Kidney (tissue), 14 donors: ENCODE data around the gene PRR15L. TPM values are rescaled to one million over a fixed set of nuclear protein-coding genes. Genes with fewer than 3 reads are reported as not detected.
"Not testable (repeated sequence)": the region's sequence is repeated elsewhere in the genome, so short reads cannot be mapped to it uniquely, and the experiment has no call there.

Experiments used
- DNase-seq, 5 donors: peaks; one replicate each; pipeline ENCODE4 v3.0.0-alpha.2; 2013 to 2020
- FAIRE-seq: peaks from 2 replicates; lab custom pipeline; 2012; peaks lifted over from hg19 to GRCh38; lab: Jason Lieb, UNC
- H3K27ac ChIP-seq, 2 donors: one replicate each; pipeline ENCODE4 v1.7.0; 2013; ENCODE audit warnings: low read depth in 2 of 2, low read length in 2 of 2, inconsistent platforms in 1 of 2
- H3K27me3 ChIP-seq: one replicate; pipeline ENCODE4 v1.7.1; 2013; ENCODE audit warnings: low read length, inconsistent platforms; ENCODE audit not compliant: control insufficient read depth, insufficient read depth
- H3K36me3 ChIP-seq, 3 donors: one replicate each; pipeline versions ENCODE4 v1.7.0 to v1.7.1; 2013; ENCODE audit warnings: low read length in 3 of 3, control low read depth in 1 of 3, inconsistent platforms in 1 of 3; ENCODE audit not compliant: insufficient read depth in 3 of 3, control insufficient read depth in 2 of 3
- H3K4me1 ChIP-seq, 3 donors: one replicate each; pipeline versions ENCODE4 v1.7.0 to v1.7.1; 2013; ENCODE audit warnings: low read length in 3 of 3, inconsistent platforms in 1 of 3, low read depth in 1 of 3; ENCODE audit not compliant: control insufficient read depth in 2 of 3, insufficient read depth in 2 of 3
- H3K4me3 ChIP-seq, 3 donors: one replicate each; pipeline versions ENCODE4 v1.7.0 to v1.8.1; 2013; ENCODE audit warnings: low read length in 3 of 3, control low read depth in 1 of 3, inconsistent platforms in 1 of 3
- H3K9ac ChIP-seq, 3 donors: one replicate each; pipeline versions ENCODE4 v1.7.0 to v1.7.1; 2013; ENCODE audit warnings: low read length in 3 of 3, control low read depth in 1 of 3, inconsistent platforms in 1 of 3
- H3K9me3 ChIP-seq, 3 donors: one replicate each; pipeline versions ENCODE4 v1.7.0 to v1.7.1; 2013; ENCODE audit warnings: low read length in 3 of 3, control low read depth in 1 of 3, inconsistent platforms in 1 of 3; ENCODE audit not compliant: control insufficient read depth in 2 of 3, insufficient read depth in 1 of 3
- intact Hi-C: fragments of 100-400 bp; cut with DNase I; formaldehyde crosslinking; loops from one replicate; pipeline ENCODE4 v1.11.1; 2022
- polyA plus RNA-seq: library from polyadenylated mRNA; stranded (reverse); fragments of 350-450 nt; fragmentation: Illumina TruSeq; extraction: RNeasy Lipid Tissue Mini Kit (QIAGEN cat#74804); gene quantifications from one replicate; pipeline ENCODE4 v1.2.3, GENCODE V29; 2014; ENCODE audit warnings: low read depth, low replicate concordance; ENCODE audit not compliant: insufficient read depth
- total RNA-seq: library from RNA; stranded (reverse); fragmentation: NEBNext Ultra II Directional; extraction: Animal tissue kit (Norgen Biotek cat#: 25700); gene quantifications from one replicate; pipeline ENCODE4 v1.2.1, GENCODE V29; 2021
- TF ChIP-seq, protein P1 (sequence below): IDR thresholded peaks from 3 replicates; pipeline ENCODE4 v1.5.1; 2012; ENCODE audit warnings: mild to moderate bottlenecking, moderate library complexity, borderline replicate concordance; ENCODE audit not compliant: insufficient read depth; ENCODE audit errors: extremely low read depth
- donor health status: control.
- donor health status: control.
- donor health status: control.
- donor health status: control.
- donor health status: control.
- donor health status: DM: yes; HTN: yes; CAD: no.
- donor health status: Normal renal cell carcinoma (clear cell type).

PRR15L gene
- total and polyA plus RNA-seq, 2 donors from 2014 or later = 64.5 to 105 TPM

DNA sequence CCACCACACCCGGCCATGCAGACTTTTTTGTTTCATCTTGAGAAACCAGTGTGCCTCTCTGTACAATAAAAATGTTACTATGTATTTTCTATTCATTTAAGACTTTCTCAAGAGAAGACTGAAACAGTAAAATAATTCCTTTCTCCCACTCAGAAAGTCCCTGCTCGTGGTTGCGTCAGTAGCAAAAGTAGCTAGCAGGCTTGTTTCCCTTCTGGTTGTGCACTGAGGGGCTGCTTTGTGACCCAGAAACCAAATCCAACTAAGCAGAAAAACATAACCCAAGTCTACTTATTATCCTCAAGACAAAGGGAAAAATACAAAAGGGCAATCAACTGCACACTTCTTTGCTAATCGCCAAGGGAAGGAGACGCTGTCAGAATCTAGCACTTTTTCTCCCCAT, 19.7 kb downstream of the PRR15L start:
- FAIRE-seq (no peak), DNase-seq (no peak)
- no peaks in the 10 kb centered on the region for H3K36me3 ChIP-seq
- H3K27ac ChIP-seq = no peak overlapping the region
- no peaks in the 10 kb centered on the region for H3K9me3 ChIP-seq
- peaks cover 0 to 6% (median 4%) of the 10 kb centered on the region in 3 donors for H3K4me1 ChIP-seq
- no peak overlapping the region for H3K4me3 ChIP-seq
- no peaks in the 10 kb centered on the region for H3K27me3 ChIP-seq
- TF ChIP-seq, protein P1, sequence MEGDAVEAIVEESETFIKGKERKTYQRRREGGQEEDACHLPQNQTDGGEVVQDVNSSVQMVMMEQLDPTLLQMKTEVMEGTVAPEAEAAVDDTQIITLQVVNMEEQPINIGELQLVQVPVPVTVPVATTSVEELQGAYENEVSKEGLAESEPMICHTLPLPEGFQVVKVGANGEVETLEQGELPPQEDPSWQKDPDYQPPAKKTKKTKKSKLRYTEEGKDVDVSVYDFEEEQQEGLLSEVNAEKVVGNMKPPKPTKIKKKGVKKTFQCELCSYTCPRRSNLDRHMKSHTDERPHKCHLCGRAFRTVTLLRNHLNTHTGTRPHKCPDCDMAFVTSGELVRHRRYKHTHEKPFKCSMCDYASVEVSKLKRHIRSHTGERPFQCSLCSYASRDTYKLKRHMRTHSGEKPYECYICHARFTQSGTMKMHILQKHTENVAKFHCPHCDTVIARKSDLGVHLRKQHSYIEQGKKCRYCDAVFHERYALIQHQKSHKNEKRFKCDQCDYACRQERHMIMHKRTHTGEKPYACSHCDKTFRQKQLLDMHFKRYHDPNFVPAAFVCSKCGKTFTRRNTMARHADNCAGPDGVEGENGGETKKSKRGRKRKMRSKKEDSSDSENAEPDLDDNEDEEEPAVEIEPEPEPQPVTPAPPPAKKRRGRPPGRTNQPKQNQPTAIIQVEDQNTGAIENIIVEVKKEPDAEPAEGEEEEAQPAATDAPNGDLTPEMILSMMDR = no peak
- H3K9ac ChIP-seq = no peak overlapping the region
- intact Hi-C loops = no loop called here

DNA sequence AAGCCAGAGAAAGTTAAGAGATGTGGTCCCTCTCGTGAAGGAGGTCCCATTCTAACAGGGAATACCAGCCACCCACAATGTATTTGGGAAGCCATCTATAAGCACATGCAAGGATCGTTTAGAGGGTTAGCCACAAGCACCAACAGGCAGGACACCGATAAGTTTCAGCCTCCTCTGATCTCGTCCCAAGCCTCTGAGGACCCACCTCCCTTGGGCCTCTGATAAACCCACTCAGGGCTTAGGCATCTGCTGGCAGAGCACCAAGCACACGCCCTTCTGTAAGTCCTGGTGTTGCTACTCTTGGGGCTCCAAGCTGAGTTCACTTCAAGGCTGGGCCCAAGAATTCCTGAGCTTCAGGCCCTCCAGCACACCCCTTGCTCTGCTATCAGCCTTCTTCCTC, 21.7 kb downstream of the PRR15L start:
- intact Hi-C loops = no loop called here
- H3K36me3 ChIP-seq = no peaks in the 10 kb centered on the region
- TF ChIP-seq, protein P1 = no peak
- H3K4me1 ChIP-seq = peaks cover 0 to 4% (median 3%) of the 10 kb centered on the region in 3 donors
- H3K4me3 ChIP-seq = no peak overlapping the region
- H3K9me3 ChIP-seq = no peaks in the 10 kb centered on the region
- no peak for FAIRE-seq
- H3K27me3 ChIP-seq = no peaks in the 10 kb centered on the region
- no peak for DNase-seq
- no peak overlapping the region for H3K9ac ChIP-seq
- H3K27ac ChIP-seq = no peak overlapping the region

DNA sequence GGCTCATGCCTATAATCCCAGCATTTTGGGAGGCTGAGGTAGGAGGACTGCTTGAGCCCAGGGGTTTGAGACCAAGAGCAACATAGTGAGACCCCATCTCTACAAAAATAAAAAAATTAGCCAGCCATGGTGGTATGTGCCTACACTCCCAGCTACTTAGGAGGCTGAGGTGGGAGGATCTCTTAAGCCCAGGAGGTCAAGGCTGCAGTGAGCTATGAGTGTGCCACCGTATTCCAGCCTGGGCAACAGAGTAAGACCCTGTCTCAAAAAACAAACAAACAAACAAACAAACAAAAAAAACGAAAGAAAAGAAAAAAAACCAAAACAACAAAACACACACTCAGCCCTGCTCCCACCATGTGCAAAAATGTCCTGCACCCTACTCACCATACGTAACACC, 22.2 kb downstream of the PRR15L start:
- H3K27me3 ChIP-seq, H3K9ac ChIP-seq, H3K36me3 ChIP-seq, H3K9me3 ChIP-seq, DNase-seq, intact Hi-C loops, H3K4me3 ChIP-seq, FAIRE-seq, H3K4me1 ChIP-seq, H3K27ac ChIP-seq: not testable (repeated sequence)

DNA sequence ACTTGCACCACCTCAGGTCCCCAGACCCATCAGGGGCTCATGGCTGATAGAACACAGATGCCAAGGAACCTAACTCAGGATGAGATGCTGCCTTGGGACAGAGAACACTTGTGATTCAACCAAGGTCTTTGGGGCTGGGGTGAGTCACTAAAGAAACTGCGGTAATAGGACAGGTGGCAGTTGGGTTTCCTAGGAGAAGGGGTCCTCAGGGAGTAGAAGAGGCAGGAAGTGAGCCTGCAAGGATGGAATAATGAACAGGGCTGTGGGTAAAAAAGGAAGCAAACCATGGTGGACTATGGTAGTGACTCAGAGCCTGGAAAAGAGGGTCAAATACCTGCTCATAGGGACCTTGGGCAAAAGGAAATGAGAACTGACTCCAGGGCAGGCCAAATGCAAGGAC, 22.8 kb downstream of the PRR15L start:
- intact Hi-C loops = no loop called here
- Histone ChIP-seq H3K9ac (no peak overlapping the region), H3K4me1 (no peaks in the 10 kb centered on the region), H3K4me3 (no peak overlapping the region), H3K27me3 (no peaks in the 10 kb centered on the region), H3K27ac (no peak overlapping the region), H3K36me3 (peaks cover 0 to 4% (median 0%) of the 10 kb centered on the region in 3 donors), H3K9me3 (no peaks in the 10 kb centered on the region)
- DNase-seq (no peak), FAIRE-seq (no peak)
- TF ChIP-seq, protein P1 = no peak
